Measurements from ENCODE around the gene KRTAP4-3. TPM values are rescaled to one million over a fixed set of nuclear protein-coding genes. Genes with fewer than 3 reads are reported as not detected.
"Not testable (repeated sequence)": the region's sequence is repeated elsewhere in the genome, so short reads cannot be mapped to it uniquely, and the experiment has no call there.

The KRTAP4-3 gene
- total RNA-seq, 1 donor from 2014 or later = not detected

GRCh38 chr17:41153856-41154255, 14.2 kb downstream of the KRTAP4-3 start:
- no peak overlapping the region for H3K4me3 ChIP-seq
- intact Hi-C loops (cut with DNase I) = no loop called here
- no peak for TF ChIP-seq CTCF (IDR thresholded peaks at IDR 0.05)
- TF ChIP-seq POLR2AphosphoS5 (IDR thresholded peaks at IDR 0.05; ENCODE audit: insufficient read depth in 1 of 2, low read depth in 1 of 2) = no peak
- TF ChIP-seq POLR2A (IDR thresholded peaks at IDR 0.05) = no peak

GRCh38 chr17:41151525-41151924, 16.5 kb downstream of the KRTAP4-3 start:
- intact Hi-C loops (cut with DNase I) = no loop called here
- no peak for TF ChIP-seq CTCF (IDR thresholded peaks at IDR 0.05)
- TF ChIP-seq POLR2A (IDR thresholded peaks at IDR 0.05) = no peak
- no peak for TF ChIP-seq POLR2AphosphoS5 (IDR thresholded peaks at IDR 0.05; ENCODE audit: insufficient read depth in 1 of 2, low read depth in 1 of 2)
- no peaks in the 10 kb centered on the region for H3K4me1 ChIP-seq
- no peaks in the 10 kb centered on the region for H3K27me3 ChIP-seq
- no peaks in the 10 kb centered on the region for H3K9me3 ChIP-seq
- H3K4me3 ChIP-seq = no peak overlapping the region
- H3K27ac ChIP-seq = no peak overlapping the region
- H3K36me3 ChIP-seq = no peaks in the 10 kb centered on the region
- no peak for DNase-seq (ENCODE audit: extremely low spot score in 2 of 2)

More at GRCh38 chr17:41153856-41154255, 14.2 kb downstream of the KRTAP4-3 start:
- H3K4me1 ChIP-seq = no peaks in the 10 kb centered on the region
- H3K27me3 ChIP-seq = no peaks in the 10 kb centered on the region
- no peak overlapping the region for H3K27ac ChIP-seq
- no peak for DNase-seq (ENCODE audit: extremely low spot score in 2 of 2)
- no peaks in the 10 kb centered on the region for H3K36me3 ChIP-seq
- no peaks in the 10 kb centered on the region for H3K9me3 ChIP-seq

DNA sequence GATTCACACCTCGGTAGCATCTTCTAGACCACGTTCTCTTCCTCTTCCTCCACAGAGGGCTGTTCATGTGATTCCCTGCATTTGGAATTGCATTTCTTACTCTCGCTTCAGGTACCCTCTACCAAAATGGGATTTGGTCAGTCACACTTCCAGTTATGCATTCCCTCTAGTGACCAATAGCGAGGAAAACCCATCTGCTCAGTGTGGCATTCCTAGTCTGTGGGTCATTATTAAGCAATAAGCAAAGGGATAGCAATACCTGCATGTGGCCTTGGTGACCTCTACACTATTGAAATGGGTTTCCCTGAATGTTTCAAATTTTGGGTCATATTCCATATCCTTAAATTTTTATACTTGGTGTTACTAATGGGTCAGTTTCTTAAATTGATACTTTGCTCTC, 18.0 kb downstream of the KRTAP4-3 start:
- TF ChIP-seq CTCF (IDR thresholded peaks at IDR 0.05) (no peak), POLR2A (IDR thresholded peaks at IDR 0.05) (no peak), POLR2AphosphoS5 (IDR thresholded peaks at IDR 0.05; ENCODE audit: insufficient read depth in 1 of 2, low read depth in 1 of 2) (no peak)
- intact Hi-C loops (cut with DNase I) = no loop called here
- no peaks in the 10 kb centered on the region for H3K27me3 ChIP-seq
- H3K4me3 ChIP-seq = no peak overlapping the region
- no peaks in the 10 kb centered on the region for H3K36me3 ChIP-seq
- no peaks in the 10 kb centered on the region for H3K4me1 ChIP-seq
- no peak for DNase-seq (ENCODE audit: extremely low spot score in 2 of 2)
- H3K27ac ChIP-seq = no peak overlapping the region
- H3K9me3 ChIP-seq = no peaks in the 10 kb centered on the region

GRCh38 chr17:41149652-41149985, 18.4 kb downstream of the KRTAP4-3 start, which contains the start of gene KRTAP4-5:
KRTAP4-5 (minus strand) TSS chr17:41149825; CDS start chr17:41149767, 58 bp downstream.
- H3K36me3 ChIP-seq = no peaks in the 10 kb centered on the region
- intact Hi-C loops (cut with DNase I) = no loop called here
- TF ChIP-seq POLR2A (IDR thresholded peaks at IDR 0.05) = no peak
- no peak for TF ChIP-seq POLR2AphosphoS5 (IDR thresholded peaks at IDR 0.05; ENCODE audit: insufficient read depth in 1 of 2, low read depth in 1 of 2)
- TF ChIP-seq CTCF (IDR thresholded peaks at IDR 0.05) = no peak
- H3K4me3 ChIP-seq = no peak within 1 kb of the TSS
- H3K9me3 ChIP-seq = no peaks in the 10 kb centered on the region
- DNase-seq (ENCODE audit: extremely low spot score in 2 of 2) = no peak
- H3K4me1 ChIP-seq = no peaks in the 10 kb centered on the region
- H3K27ac ChIP-seq = no peak within 1 kb of the TSS
- no peaks in the 10 kb centered on the region for H3K27me3 ChIP-seq

GRCh38 chr17:41148971-41149651, 18.9 kb downstream of the KRTAP4-3 start:
- H3K4me3 ChIP-seq; intact Hi-C loops (cut with DNase I); H3K27ac ChIP-seq; DNase-seq (ENCODE audit: extremely low spot score in 2 of 2); H3K4me1 ChIP-seq; H3K27me3 ChIP-seq; H3K9me3 ChIP-seq; H3K36me3 ChIP-seq: not testable (repeated sequence)

All from vagina (tissue), 2 donors.